ENCODE data around the gene SLC25A39.
A peak's percentile ranks its signal among the peaks of the same experiment; 100 is the strongest.

Gene SLC25A39

DNA sequence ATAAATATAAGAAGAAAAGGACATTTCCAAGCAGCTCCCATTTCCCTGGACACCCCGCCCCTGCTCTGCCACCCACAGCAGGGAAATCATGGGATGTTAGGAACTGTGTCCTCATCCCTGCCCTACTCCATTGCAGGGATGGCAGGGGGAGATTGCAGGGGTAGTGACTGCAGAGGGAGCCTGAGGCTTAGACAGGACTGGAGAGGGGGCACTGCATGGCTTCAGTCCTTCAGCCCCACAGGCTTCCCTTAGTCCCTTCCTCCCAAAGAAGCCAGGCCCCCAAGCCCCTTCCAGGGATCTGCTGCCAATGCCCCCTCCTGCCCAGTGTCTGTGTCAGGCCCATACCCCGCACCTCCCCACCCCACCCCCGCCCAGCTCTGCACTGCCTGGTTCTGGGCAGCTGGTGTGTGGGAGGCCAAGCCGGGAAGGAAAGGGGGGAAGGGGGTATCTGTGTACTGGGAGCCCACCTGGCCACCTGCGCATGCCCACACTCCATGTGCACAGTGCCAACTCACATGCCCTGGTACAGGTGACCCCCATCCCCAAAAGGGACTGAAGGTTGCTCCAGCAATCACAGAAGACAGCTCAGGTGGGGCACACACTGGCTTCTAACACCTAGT, 13.0 kb downstream of the SLC25A39 start:
- DNase-seq: no peak

DNA sequence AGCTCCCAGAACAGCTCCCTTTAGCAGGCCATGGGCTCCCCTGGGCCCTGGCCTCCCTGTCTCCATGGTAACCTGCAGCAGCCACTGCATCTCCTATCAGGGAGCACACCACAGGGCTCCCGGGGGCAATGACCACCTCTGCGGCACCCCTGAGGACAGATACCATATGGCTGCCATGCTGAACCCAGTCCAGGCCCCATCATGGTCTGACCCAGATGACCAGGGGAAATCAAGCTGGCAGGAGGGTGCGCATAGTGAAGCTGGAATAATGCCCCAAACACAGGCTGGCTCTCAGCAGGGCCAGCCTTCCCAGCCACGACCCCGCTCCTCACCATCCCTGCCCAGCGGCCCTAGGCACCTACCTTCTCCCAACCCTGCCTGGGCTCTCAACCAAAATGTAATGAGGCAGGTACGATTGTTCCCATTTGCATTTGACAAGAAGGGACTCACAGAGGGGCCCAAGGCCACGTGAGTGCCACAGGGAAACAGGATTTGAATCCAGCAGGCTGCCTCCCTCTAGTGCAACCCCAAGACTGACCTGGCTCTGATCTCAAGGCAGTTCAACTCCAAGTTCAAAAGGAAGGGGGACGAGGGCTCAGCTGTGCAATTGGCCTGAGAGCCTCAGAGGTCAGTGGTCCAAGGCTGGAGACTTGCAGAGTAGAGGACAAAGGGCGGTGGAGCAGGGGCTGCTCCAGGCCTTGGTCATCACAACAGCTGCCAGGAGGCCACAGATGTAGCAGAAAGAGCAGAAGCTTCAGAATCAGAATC, 13.8 kb downstream of the SLC25A39 start:
- no peak for DNase-seq

DNA sequence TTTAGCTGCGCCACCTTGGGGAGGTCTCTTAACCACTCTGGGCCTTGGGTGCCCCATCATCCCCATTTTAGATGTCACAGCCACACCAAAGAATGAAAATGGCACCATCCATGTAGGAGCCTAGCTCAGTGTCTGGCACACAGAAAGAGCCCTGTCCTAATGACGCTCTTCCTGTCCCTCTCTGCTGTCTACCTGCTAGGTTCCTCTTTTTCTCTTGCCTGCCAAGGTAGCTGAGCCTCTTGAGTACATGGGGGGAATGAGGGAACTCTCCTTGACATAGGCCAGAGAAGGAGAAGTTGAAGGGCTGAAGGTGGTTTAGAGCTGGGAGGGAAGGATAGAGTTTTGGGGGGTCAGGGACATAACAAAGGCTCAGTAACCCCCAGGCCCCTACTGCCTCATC, 14.4 kb downstream of the SLC25A39 start:
- no peak for DNase-seq

DNA sequence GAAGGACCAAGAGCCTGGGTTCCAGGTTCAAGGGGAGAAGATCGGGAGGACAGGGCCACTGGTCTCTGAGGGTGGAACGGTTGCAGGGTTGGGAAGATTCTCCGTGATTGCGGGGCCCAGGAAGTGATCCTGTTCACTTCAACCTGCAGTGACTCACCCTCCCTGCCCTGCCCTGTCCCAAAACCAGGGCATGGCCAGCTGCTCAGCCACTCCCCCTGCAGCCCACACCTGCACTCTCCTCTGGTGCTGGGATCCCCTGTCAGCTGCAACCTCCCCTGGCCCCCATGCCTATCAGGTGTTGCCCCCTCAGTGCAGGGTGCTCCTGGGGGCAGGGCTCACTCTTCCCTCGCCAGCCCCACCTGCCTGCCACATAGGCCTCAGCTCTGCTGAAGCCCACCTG, 15.2 kb downstream of the SLC25A39 start:
- no peak for DNase-seq

DNA sequence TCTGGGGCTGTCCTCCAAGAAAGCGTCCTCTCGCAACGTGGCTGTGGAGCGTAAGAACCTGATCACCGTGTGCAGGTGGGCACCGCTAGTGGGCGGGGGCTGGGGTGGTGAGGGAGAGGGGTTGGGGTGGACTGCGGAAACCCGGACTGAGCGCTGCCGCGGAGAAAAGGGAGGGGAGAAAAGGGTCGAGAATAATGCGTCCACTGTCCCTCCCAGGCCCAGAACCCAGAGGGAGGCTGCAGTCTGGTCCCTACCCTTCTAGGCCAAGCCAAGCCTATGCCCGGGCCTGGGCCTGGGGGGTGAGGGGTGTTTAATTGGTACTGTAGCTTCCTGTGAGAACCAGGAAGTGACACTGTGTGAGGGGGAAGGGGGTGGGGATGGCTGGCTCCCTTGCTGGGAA, 15.8 kb downstream of the SLC25A39 start:
- DNase-seq: no peak

DNA sequence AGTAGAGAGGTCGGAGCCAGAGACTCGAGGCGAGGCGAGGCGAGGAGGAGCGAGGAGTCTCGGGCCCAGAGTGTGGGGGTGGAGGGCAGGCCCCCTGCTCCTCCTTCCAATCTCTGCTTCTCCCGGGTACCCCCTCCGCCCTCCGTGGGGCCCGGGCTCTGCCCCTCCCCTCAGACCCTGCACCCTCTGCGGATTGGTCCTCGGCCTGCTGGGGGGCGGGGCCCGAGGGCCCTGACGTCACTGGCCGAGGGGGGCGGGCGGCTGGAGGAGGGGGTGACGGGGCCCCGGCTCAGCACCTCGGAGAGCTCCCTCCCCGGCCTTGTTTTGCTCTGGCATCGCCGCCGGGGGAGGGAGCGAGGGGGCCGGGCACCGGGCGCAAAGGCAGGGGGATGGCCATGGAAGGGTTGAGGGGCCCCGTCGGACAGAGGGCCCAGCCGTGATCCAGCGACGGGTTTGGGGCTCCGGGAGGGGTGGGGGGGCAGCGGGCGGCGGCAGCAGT, 16.3 kb downstream of the SLC25A39 start, which contains the start of gene RUNDC3A:
Gene RUNDC3A (plus strand): TSS at position 282 of the 499 bp plus-strand sequence. CDS start 232 bp downstream, outside the sequence.
- DNase-seq: peak; percentile 86

DNA sequence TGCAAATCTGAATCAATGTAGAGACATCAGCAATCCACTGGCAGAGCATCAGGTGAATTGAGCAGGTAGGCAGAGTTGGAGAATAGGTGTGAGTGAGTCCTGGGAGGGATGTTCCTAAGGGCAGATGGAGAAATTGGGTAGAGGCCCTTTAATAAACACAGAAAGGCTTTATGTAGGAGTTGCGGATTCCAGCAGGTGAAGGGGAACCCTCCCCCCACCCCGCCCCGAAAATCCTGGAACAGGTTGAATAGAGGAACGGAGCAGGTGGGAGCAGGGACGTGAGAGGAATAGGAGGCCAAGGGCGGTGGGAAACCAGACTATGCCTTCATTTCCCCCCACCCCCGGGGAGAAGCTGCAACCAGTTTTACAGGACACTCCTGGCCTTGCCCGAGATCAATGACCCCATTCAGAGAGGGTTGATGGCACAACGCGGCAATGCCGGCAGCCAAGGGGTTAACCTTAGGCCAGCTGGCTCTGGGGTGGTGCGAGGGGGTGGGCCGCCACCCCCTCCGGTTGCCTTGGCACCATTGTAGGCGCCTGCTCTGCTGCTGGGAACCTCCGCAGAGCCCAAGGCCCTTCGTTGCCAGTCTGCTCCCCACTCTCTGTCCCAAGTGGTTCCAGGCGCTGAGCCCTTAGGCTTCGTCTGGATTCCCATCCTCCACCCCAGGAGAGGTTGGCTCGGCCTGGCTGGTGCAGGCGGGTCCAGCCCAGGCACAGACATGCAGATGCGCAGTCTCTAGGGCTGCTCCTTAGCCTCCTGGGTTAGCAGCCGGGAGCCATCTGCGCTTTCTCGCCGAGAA, 17.0 kb downstream of the SLC25A39 start:
- no peak for DNase-seq

DNA sequence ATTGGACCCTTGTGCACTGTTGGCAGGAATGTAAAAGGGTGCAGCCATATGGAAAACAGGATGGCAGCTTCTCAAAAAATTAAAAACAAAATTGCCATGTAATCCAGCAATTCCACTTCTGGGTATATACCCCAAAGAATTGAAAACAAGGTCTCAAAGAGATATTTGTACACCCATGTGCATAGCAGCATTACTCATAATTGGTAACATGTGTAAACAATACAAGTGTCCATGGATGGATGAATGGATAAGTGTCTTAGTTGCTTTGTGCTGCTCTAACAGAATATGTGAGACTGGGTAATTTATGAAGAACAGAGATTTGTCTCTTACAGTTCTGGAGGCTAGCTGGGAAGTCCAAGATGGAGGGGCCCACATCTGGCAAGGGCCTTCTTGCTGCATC, 20.0 kb downstream of the SLC25A39 start:
- DNase-seq: no peak

DNA sequence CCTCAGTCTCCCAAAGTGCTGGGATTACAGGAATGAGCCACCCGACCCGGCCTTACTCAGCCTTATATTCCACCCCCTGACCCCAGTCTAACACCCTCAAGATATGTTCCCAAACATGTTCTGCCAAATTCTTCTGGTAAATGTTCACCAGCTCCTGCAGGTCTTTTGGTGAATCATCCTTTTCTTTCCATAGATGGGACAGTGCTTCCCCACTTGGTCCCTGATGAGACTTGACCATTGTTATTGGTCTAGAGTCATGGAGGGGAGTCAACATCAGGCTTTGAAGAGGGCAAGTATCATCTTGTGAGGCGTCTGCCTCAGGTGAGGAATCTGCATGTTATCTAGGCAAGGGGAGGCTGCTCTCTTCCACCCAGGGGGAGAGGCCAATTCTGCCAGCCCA, 26.6 kb downstream of the SLC25A39 start:
- no peak for DNase-seq

DNA sequence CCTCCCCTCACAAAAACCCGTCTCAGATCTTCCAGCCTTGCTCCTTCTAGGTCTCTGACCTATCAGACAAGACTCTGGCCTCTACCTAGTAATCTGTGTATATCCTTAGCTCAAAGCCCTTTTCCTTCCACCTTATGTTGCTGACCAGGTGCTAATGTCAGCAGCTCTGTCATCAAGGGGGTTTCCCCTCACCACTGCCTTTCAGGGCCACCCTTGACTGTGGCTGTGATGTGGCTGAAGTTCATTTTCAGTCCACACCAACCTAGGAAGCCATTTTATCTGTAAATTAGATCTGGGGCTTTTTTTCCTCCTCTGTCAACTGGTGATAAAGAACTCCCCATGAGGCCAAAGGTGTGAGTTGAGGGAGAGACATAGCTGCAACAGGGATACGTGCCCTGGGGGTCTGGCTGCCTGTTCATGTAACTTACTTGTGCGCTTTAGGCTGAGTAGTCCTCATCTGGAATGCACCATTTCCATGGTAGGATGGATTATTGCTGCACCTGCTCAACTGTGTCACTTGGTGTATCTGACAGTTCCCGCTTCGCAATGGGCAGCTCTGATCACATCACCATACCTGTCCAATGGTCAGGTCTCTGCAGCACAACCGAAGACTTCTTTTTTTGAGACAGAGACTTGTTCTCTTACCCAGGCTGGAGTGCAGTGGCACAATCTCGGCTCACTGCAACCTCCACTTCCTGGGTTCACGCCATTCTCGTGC, 31.0 kb downstream of the SLC25A39 start:
- no peak for DNase-seq

DNA sequence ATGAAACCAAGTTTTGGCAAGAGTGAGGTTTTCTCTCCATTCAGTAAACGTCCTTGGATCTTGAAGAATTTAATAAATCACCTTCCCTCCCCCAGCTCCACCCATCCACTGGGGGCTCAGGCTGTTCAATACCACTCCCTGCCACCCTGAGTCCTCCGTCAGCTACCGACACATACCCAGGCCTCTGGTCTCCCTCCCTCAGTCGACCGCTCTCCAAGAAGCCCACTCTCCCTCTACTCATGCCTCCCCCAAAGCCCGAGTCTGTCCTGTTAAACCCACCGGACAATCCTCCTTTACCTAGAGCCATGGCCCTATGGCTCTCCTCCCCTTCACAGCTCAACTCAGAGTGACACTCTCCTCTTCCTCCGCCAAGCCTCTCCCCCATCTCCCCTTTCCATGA, 37.0 kb downstream of the SLC25A39 start:
- no peak for DNase-seq

DNA sequence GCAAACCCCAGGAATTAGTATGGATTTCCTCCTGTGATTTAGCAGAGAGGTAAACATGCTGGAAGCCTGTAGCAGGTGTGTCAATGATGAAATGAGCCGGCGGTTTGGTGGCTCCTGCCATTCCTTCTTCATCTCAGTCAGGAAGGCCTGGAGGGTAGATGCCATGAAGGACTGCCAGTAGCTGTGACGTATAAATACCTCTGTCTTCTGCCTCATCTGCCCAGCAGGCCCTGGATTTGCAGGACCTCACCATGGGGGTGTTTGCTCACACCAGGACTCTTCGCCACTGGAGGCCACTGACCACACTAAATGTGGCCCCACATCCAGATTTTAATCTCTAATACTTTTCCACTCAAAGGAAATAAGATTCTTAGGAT, 40.6 kb downstream of the SLC25A39 start:
- no peak for DNase-seq

DNA sequence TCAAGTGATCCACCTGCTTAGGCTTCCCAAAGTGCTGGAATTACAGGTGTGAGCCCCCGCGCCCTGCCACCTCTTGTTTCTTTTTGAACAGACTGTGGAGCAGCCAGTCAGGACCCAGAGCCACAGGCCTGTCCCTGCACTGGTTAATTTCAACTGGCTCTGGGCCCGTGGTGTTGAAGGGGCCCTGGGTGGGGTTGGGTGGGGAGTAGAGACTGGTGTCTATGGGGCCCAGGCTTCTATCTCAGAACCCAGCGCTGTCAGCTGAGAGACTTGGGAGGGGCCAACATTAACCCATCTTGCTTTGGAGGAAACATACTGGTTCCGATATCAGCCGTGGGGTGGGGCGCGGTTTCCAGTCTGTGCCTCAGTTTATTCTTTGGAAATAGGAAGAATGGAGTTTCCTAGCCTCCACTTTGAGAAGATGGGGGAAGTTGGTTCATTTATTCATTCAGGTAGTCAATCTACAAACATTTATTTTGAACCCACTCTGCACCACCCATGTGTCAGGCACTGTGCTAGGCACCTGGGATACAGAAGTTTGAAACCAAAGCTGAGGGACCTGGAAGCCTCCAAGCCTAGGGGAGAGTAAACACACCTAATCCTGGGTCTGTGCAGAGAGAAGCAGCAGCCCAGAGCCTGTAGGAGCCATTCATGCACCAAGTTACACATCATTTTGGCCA, 41.1 kb downstream of the SLC25A39 start:
- no peak for DNase-seq

DNA sequence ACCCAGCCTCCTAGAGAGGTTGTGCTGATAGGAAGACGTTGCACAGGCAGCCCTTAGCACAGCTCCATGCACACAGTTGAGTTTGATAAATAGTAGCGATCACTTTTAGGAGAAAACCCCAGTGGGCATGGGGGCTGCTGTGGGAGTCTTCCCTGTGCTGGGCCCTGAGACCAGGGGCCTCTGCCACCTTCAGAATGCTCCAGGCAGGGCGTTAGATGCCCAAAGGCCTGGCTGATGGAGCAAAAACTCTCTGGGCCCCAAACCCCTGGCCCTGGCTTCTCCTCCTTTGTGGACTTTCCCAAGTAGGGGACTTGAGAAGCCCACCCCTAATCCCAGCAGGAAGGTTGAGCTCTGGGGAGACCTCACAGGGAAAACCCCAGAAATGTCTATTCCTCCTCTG, 42.4 kb downstream of the SLC25A39 start:
- DNase-seq: no peak

DNA sequence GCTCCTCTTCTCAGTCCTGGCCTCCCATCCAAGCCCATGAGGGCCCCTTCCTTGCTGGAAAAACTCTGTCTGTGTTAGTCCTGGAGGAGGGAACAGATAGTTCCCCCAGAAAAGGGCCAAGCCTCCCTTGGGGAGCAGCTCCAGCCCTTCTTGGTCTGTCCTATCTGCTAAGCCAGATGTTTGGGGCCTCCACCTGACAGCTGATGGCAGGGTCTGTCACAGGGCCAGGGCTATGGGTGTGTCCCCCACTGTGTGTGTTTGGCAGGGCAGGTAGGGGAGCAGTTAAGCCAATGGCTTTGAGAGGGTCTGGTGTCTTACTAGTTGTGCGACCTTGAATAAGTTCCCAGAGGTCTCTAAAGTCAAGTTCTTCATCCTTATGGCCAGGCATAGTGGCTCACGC, 43.1 kb downstream of the SLC25A39 start:
- no peak for DNase-seq

DNA sequence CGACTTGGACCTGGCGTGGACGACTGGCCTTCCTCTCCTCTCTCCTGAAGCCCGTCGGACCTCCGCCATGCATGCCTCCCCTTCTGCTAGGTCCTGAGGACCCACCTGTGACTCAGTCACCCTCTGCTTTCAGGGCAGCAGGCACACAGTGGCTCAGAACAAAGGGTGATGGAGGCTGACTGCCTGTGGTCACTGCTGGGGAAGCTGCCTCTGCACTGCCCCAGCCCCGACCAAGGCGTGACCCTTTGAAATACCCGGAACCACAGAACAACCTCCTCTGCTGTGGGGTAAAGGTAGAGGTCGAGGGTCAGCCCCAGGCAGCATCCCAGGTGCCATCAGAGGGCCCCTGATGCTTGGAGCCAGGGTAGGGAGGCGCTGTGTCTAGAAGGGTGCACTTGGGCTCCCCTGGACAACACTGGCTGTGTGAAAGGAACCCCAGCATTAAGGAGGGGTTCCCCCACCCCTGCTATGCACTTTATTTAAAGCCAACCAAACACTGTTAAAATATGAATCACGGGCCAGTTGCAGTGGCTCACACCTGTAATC, 44.2 kb downstream of the SLC25A39 start:
- DNase-seq: no peak

DNA sequence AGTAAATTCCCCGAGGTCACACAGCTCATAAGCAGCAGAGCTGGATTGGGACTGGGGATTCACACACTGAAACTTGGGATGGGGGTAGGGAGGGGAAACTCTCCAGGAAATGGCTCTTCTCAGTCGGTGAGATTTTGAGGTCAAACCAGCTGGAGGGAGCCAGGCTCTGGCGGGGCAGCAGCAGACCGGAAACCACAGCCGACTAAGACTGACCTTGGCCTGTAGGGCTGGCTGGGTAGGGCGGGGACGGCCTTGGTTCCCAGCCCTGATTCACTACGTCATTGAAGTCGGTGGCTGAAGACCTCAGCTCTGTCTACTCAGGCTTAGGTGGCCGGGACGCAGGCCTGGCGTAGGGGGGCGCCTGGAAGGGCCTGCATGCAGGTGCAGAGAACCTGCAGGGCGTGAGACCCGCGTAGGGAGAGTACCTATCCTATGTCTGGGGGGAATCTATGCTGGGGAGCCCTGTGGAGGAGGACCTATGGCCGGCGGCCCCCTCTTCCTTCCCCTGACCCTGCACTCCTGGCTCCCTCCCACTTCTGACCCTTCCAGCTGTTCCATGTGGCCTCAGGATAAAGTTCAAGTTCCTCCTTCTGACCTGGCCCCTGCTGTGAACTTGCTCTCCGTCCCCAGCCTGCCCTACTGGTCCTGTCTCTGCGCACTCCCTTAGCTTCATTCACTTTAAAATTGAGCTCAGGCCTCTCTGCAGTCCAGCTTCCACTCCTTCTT, 44.8 kb downstream of the SLC25A39 start:
- DNase-seq: peak; percentile 83

DNA sequence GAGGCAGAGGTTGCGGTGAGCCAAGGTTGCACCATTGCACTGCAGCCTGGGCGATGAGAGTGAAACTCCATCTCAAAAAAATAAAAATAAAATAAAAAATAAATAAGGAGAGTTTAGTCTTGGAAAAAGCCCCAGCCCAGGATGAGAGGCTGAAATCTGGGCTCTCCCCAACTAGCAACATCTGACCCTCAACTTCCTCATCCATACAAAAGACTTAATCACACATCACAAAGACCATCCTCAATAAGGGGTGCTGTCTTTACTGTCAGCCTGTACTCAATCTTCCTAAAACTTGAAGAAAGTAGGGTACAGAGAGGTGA, 45.3 kb downstream of the SLC25A39 start:
- no peak for DNase-seq

DNA sequence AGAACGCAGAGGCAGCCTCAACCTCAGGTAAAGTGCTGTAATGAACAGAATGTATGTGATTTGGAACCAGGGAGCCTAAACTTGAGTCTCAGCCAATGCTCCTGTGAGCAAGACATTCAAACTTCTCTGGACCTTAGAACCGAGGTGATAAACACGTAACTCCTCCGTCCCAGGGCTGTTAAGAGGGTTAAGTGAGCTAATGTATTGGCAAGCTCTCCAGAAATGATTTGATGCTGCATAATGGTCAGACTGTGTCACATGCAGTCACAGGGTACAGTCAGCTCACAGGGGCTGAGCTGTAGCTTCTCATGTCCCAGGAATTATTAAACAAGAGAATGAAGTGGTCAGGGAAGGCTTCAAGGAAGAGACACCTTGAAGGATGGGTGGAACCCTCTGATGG, 46.6 kb downstream of the SLC25A39 start:
- DNase-seq: no peak

DNA sequence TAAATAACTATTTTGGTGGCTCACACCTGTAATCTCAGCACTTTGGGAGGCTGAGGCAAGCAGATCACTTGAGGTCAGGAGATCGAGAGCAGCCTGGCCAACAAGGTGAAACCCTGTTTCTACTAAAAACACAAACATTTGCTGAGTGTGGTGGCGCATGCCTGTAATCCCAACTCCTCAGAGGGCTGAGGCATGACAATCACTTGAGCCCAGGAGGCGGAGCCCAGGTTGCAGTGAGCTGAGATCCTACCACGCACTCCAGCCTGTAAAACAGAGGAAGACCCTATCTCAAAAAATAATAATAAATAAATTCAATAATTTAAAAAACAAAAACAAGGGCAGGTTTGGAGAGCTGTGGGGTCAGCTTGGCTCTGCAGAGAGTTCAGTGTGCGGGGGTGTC, 51.0 kb downstream of the SLC25A39 start:
- DNase-seq: no peak

DNA sequence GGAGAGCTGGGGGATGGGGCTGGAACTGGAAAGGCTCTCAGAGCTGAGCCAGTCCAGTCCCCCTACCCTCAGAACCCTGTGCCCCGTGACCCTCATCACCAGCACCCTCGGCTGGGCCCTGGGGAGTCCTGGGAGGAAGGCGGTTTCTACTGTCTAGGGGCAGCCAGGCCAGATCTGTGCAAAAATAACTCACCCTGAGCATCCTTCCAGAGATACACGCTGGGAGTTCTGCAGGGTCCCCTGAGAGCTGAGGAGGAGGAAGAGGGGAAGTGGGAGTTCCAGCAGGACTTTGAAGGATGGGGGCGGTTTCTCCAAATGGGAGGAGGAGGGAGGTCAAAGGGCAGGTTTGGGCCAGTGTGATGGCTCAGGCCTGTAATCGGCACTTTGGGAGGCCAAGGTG, 51.7 kb downstream of the SLC25A39 start:
- DNase-seq: no peak
